Body of pancreas (tissue), 4 donors: ENCODE measurements around the gene OR6C1.

Source experiments
- POLR2A ChIP-seq, 3 donors: fragments of 450-650 bp; IDR thresholded peaks; one replicate each; pipeline ENCODE4 v1.6.1; 2016; ENCODE audit warnings: antibody characterized with exemption in 3 of 3, mild to moderate bottlenecking in 2 of 3
- TF ChIP-seq, protein P1 (sequence below), 7 experiments: fragments of 450-650 bp in 4 of 7; fragments of 200-600 bp in 3 of 7; sonication (generic) in 3 of 7; IDR thresholded peaks; one replicate each; pipeline ENCODE4 v1.5.1; 2016 to 2019; ENCODE audit warnings: antibody characterized with exemption in 7 of 7

DNA sequence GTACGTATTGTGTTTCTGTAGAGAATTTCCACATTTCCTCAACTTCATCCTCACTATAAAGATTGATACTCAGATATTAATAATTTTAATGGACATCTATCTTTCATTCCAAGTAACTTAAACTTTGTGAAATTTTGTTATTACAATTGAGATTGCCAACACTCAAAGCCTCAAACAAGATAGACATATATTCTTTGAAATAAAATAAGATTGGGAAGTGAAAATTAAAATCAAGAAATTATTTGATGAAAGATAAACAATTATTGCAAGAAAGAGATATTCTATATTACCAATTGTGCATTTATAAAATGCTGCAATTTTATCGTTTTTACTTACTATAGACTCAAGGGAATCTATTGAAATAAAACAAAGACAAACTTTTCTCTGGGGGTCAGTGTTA lies 17.7 kb upstream of the OR6C1 start, which contains the start of gene OR6C6:
- TF ChIP-seq, protein P1, sequence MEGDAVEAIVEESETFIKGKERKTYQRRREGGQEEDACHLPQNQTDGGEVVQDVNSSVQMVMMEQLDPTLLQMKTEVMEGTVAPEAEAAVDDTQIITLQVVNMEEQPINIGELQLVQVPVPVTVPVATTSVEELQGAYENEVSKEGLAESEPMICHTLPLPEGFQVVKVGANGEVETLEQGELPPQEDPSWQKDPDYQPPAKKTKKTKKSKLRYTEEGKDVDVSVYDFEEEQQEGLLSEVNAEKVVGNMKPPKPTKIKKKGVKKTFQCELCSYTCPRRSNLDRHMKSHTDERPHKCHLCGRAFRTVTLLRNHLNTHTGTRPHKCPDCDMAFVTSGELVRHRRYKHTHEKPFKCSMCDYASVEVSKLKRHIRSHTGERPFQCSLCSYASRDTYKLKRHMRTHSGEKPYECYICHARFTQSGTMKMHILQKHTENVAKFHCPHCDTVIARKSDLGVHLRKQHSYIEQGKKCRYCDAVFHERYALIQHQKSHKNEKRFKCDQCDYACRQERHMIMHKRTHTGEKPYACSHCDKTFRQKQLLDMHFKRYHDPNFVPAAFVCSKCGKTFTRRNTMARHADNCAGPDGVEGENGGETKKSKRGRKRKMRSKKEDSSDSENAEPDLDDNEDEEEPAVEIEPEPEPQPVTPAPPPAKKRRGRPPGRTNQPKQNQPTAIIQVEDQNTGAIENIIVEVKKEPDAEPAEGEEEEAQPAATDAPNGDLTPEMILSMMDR (IDR thresholded peaks at IDR 0.05): no peak
- TF ChIP-seq POLR2A (IDR thresholded peaks at IDR 0.05): no peak
